K562 (cell line): Measurements from ENCODE around the gene WASL. TPM values are rescaled to one million over a fixed set of nuclear protein-coding genes. Genes with fewer than 3 reads are reported as not detected.
A peak's percentile ranks its signal among the peaks of the same experiment; 100 is the strongest.

Source experiments
- ATF1 ChIP-seq, 2 experiments: fragments of 450-650 bp in 1 of 2; IDR thresholded peaks; 2 replicates each; pipeline ENCODE4 v1.6.1; 2016; ENCODE audit warnings: missing compliant biosample characterization in 1 of 2, missing genetic modification characterization in 1 of 2
- BHLHE40 ChIP-seq: IDR thresholded peaks from 2 replicates; pipeline ENCODE4 v1.6.1; 2011; ENCODE audit warnings: low read length, improper control_type of control experiment
- FUS ChIP-seq: fragments of 200-400 bp; formaldehyde crosslinking; optimal IDR thresholded peaks from 2 replicates; pipeline ENCODE3; 2017; ENCODE audit warnings: low read depth, low read length
- HSF4 ChIP-seq: fragments of 250-450 bp; sonication (Bioruptor Pico); IDR thresholded peaks from 2 replicates; pipeline ENCODE4 v2.1.2; 2022; ENCODE audit warnings: mild to moderate bottlenecking, moderate library complexity, borderline replicate concordance
- IRF1 ChIP-seq: sonication (generic); formaldehyde crosslinking; IDR thresholded peaks from 2 replicates; pipeline ENCODE4 v1.8.0; 2022; ENCODE audit warnings: missing genetic modification reagents, mild to moderate bottlenecking, borderline replicate concordance
- KHSRP ChIP-seq: fragments of 450-650 bp; IDR thresholded peaks from 2 replicates; pipeline ENCODE4 v1.6.1; 2017
- KLF10 ChIP-seq: fragments of 250-450 bp; sonication (Bioruptor Pico); IDR thresholded peaks from 2 replicates; pipeline ENCODE4 v1.6.1; 2021; ENCODE audit warnings: matching md5 sums
- MECOM ChIP-seq: fragments of 250-450 bp; sonication (Bioruptor Pico); IDR thresholded peaks from 2 replicates; pipeline ENCODE4 v1.8.0; 2022; ENCODE audit warnings: inconsistent platforms
- NCOA1 ChIP-seq: fragments of 450-650 bp; IDR thresholded peaks from 2 replicates; pipeline ENCODE4 v1.6.1; 2016; ENCODE audit warnings: low read depth
- PCBP2 ChIP-seq: fragments of 200-400 bp; formaldehyde crosslinking; IDR thresholded peaks from 2 replicates; pipeline ENCODE4 v1.6.1; 2018; ENCODE audit warnings: low read length, low read depth, mild to moderate bottlenecking, moderate library complexity; ENCODE audit not compliant: poor library complexity, severe bottlenecking
- REST ChIP-seq, 2 experiments: fragments of 450-650 bp; formaldehyde crosslinking in 1 of 2; IDR thresholded peaks; 2 replicates each; pipeline versions ENCODE4 v1.4.0 to v1.6.1; 2014 to 2020; ENCODE audit warnings: mild to moderate bottlenecking in 2 of 2, borderline replicate concordance in 1 of 2, low read depth in 1 of 2
- SMARCC2 ChIP-seq: fragments of 450-650 bp; IDR thresholded peaks from 2 replicates; pipeline ENCODE4 v1.6.1; 2017; ENCODE audit warnings: antibody characterized with exemption, moderate library complexity, mild to moderate bottlenecking, low read depth
- SRF ChIP-seq, 2 experiments: fragments of 250-450, 450-650 bp in 1 of 2; sonication (Bioruptor Pico) in 1 of 2; sonication (generic) in 1 of 2; formaldehyde crosslinking; IDR thresholded peaks; 2 replicates each; pipeline versions ENCODE4 v1.5.0 to v1.5.1; 2020 to 2022; ENCODE audit warnings: mild to moderate bottlenecking in 1 of 2, missing genetic modification reagents in 1 of 2
- USF2 ChIP-seq: sonication (generic); formaldehyde crosslinking; IDR thresholded peaks from 2 replicates; pipeline ENCODE4 v1.5.0; 2020; ENCODE audit warnings: missing genetic modification reagents
- ZNF12 ChIP-seq: sonication (generic); formaldehyde crosslinking; IDR thresholded peaks from 2 replicates; pipeline ENCODE4 v1.4.0; 2020; ENCODE audit warnings: mild to moderate bottlenecking, missing genetic modification reagents
- ZNF347 ChIP-seq: fragments of 450-650 bp; formaldehyde crosslinking; IDR thresholded peaks from 2 replicates; pipeline ENCODE4 v1.4.0; 2020; ENCODE audit warnings: low read depth, mild to moderate bottlenecking, moderate library complexity
- ZNF57 ChIP-seq: fragments of 450-650 bp; formaldehyde crosslinking; IDR thresholded peaks from 2 replicates; pipeline ENCODE4 v1.4.0; 2020; ENCODE audit warnings: mild to moderate bottlenecking, moderate library complexity
- ZSCAN32 ChIP-seq: fragments of 450-650 bp; formaldehyde crosslinking; IDR thresholded peaks from 2 replicates; pipeline ENCODE4 v1.4.0; 2020; ENCODE audit warnings: mild to moderate bottlenecking, moderate library complexity
- polyA plus RNA-seq, 8 experiments: library from polyadenylated mRNA; depleted of rRNA in 4 of 8; stranded (reverse) in 5 of 8; unstranded in 3 of 8; fragments of >200 nt; fragmentation: Nextera tagmentation in 2 of 8; fragmentation: Illumina TruSeq in 1 of 8; extraction: Ambion mirVana in 2 of 8; extraction: Trizol in 1 of 8; gene quantifications; 2 replicates each; pipeline versions ENCODE4 v1.2.1 to v1.2.3, GENCODE V29; 2011 to 2014; ENCODE audit warnings: inconsistent platforms in 1 of 8, missing spikeins in 1 of 8
- total RNA-seq, 7 experiments: library from RNA; depleted of rRNA in 6 of 7; stranded (reverse); fragments of >200 nt in 6 of 7; fragmentation: Illumina TruSeq in 2 of 7; extraction: Trizol in 2 of 7; gene quantifications; 2 replicates each; pipeline versions ENCODE4 v1.2.1 to v1.2.3, GENCODE V29; 2011 to 2021; ENCODE audit warnings: low replicate concordance in 1 of 7

Gene WASL
- total and polyA plus RNA-seq, 9 of the 15 experiments (the other 6 are each of a cell fraction or from before 2014, with no cell fraction given) = 3.2 to 13.9 (median 8.3) TPM

GRCh38 chr7:123643495-123644441 lies 105.0 kb downstream of the WASL start (continued):
- no peak for TF ChIP-seq SMARCC2
- peak in 1 of 2 experiments; percentile 35; a peak in 1 of 4 replicates for TF ChIP-seq SRF (CRISPR knock-in tag; IDR thresholded peaks at IDR 0.05)
- TF ChIP-seq HSF4 = no peak
- TF ChIP-seq ZNF57 (CRISPR knock-in tag) = no peak
- 0 out of 2 replicates have a peak, but pooled peaks have one; percentile 15 for TF ChIP-seq MECOM
- TF ChIP-seq KLF10 (CRISPR knock-in tag) = no peak
- no peak for TF ChIP-seq ZSCAN32
- TF ChIP-seq IRF1 (CRISPR knock-in tag) = no peak
- TF ChIP-seq FUS = no peak
- TF ChIP-seq PCBP2 = no peak
- TF ChIP-seq REST (IDR thresholded peaks at IDR 0.05; ENCODE audit: borderline replicate concordance) = no peak
- TF ChIP-seq REST (CRISPR knock-in tag; IDR thresholded peaks at IDR 0.05; ENCODE audit: low read depth) = no peak
- TF ChIP-seq ZNF12 (CRISPR knock-in tag) = no peak
- no peak for TF ChIP-seq NCOA1
- TF ChIP-seq ZNF347 (CRISPR knock-in tag) = no peak
- no peak for TF ChIP-seq USF2 (CRISPR knock-in tag)
- TF ChIP-seq KHSRP = no peak
- no peak; the same call in 1 of the 2 replicates for TF ChIP-seq BHLHE40
- TF ChIP-seq ATF1 (CRISPR knock-in tag; IDR thresholded peaks at IDR 0.05) = no peak
- peak; percentile 43 for TF ChIP-seq ATF1 (tag; IDR thresholded peaks at IDR 0.05)
